Panc1 (cell line): ENCODE data around the gene MAGI1. TPM values are rescaled to one million over a fixed set of nuclear protein-coding genes. Genes with fewer than 3 reads are reported as not detected.

Experiments used
- ATAC-seq: fragments of 200-7000 bp; cut with Tn5 transposase; 2 replicates; pipeline ENCODE4 v1.9.1; 2020; ENCODE audit warnings: mild to moderate bottlenecking, moderate library complexity
- BruUV-seq: library from RNA; stranded (reverse); fragments of 400-500 nt; replicated peaks from 2 replicates; lab custom pipeline; 2021; lab: Mats Ljungman, UMichigan
- CTCF ChIA-PET: fragments of 300-600 bp; sonication (Branson Sonifier 250); formaldehyde crosslinking; loops from one replicate; lab custom pipeline; 2022; ENCODE audit warnings: antibody characterized with exemption; lab: Charles Lee
- POLR2A ChIA-PET: fragments of 300-600 bp; sonication (Branson Sonifier 250); formaldehyde crosslinking; loops from one replicate; lab custom pipeline; 2022; ENCODE audit warnings: antibody characterized with exemption; lab: Charles Lee
- DNase-seq: peaks from one replicate; pipeline ENCODE4 v3.0.0-alpha.2; 2010; ENCODE audit warnings: low read depth, low spot score
- H3K27ac ChIP-seq: 2 replicates; pipeline ENCODE4 v1.5.1; 2011; ENCODE audit warnings: mild to moderate bottlenecking, low read length, inconsistent platforms
- H3K27me3 ChIP-seq: fragments of 200-500 bp; sonication (Bioruptor generic); 2 replicates; pipeline ENCODE4 v1.6.0; 2014; ENCODE audit warnings: low read length, inconsistent platforms; ENCODE audit not compliant: control insufficient read depth, insufficient read depth
- H3K36me3 ChIP-seq: fragments of 200-500 bp; sonication (Bioruptor generic); 2 replicates; pipeline ENCODE4 v1.5.1; 2014; ENCODE audit warnings: inconsistent platforms, mild to moderate bottlenecking, low read length, moderate library complexity; ENCODE audit not compliant: control insufficient read depth, insufficient read depth
- H3K4me1 ChIP-seq: 2 replicates; pipeline ENCODE4 v1.5.1; 2011; ENCODE audit warnings: inconsistent platforms, mild to moderate bottlenecking, low read length, moderate library complexity; ENCODE audit not compliant: control insufficient read depth, insufficient read depth
- H3K4me3 ChIP-seq, 2 experiments: 2 replicates each; pipeline ENCODE4 v1.5.1; 2011 to 2012; ENCODE audit warnings: low read depth in 2 of 2, low read length in 2 of 2, mild to moderate bottlenecking in 2 of 2, inconsistent platforms in 1 of 2, moderate library complexity in 1 of 2
- H3K9me3 ChIP-seq: fragments of 200-500 bp; sonication (Bioruptor generic); 2 replicates; pipeline ENCODE4 v1.5.1; 2014; ENCODE audit warnings: low read depth, mild to moderate bottlenecking, inconsistent platforms, low read length, moderate library complexity; ENCODE audit not compliant: control insufficient read depth, insufficient read depth
- POLR2AphosphoS5 ChIP-seq: IDR thresholded peaks from 2 replicates; pipeline ENCODE4 v1.6.1; 2012; ENCODE audit warnings: mild to moderate bottlenecking, low read depth, low read length, moderate library complexity
- SIN3A ChIP-seq: IDR thresholded peaks from 2 replicates; pipeline ENCODE4 v1.6.1; 2012; ENCODE audit warnings: low read depth, mild to moderate bottlenecking, low read length, moderate library complexity, borderline replicate concordance; ENCODE audit not compliant: insufficient read depth
- TCF7L2 ChIP-seq: IDR thresholded peaks from 2 replicates; pipeline ENCODE4 v1.6.1; 2011; ENCODE audit warnings: mild to moderate bottlenecking, low read depth, low read length, inconsistent platforms
- in situ Hi-C: cut with HindIII; loops from 2 replicates; pipeline ENCODE4 v1.10.0; 2016; ENCODE audit warnings: low sequenced_read_pairs, low pct_unique_long_range_greater_than_20kb
- intact Hi-C: fragments of 100-400 bp; cut with micrococcal nuclease; formaldehyde crosslinking; loops from one replicate; pipeline ENCODE4 v1.10.0; 2022; ENCODE audit not compliant: unreplicated experiment
- total RNA-seq: library from RNA; stranded (reverse); gene quantifications from one replicate; pipeline ENCODE4 v1.2.1, GENCODE V29; 2021; ENCODE audit not compliant: unreplicated experiment
- TF ChIP-seq, protein P1 (sequence below), 2 experiments: IDR thresholded peaks; 2 replicates each; pipeline ENCODE4 v1.6.1; 2011 to 2012; ENCODE audit warnings: low read depth in 2 of 2, control low read depth in 1 of 2, low read length in 1 of 2, mild to moderate bottlenecking in 1 of 2, moderate library complexity in 1 of 2; ENCODE audit not compliant: insufficient read depth in 1 of 2
- TF ChIP-seq, protein P2 (sequence below): fragments of 450-650 bp; IDR thresholded peaks from 2 replicates; pipeline ENCODE4 v1.5.1; 2017; ENCODE audit warnings: mild to moderate bottlenecking

Gene MAGI1
- total RNA-seq, 1 experiment from 2014 or later = 9.5 TPM

DNA sequence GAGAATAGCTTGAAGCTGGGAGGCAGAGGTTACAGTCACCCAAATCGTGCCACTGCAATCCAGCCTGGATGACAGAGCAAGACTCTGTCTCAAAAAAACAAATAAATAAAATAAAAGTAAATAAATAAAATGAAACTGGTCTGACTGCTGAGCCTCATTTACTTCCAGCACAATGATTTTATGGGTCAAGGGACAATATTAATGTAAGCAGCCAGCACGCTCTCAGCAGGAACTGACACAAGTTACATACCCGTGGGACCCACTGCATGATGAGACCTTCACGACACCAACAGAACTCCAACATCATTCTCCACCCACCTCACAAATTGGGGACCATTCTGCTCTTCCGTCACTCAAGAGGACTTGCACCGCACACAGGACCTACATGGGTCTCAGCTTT, 230.3 kb downstream of the MAGI1 start:
- intact Hi-C loops = no loop called here
- no TSS peak for BruUV-seq

GRCh38 chr3:65807225-65807624, 231.5 kb downstream of the MAGI1 start:
- TF ChIP-seq, protein P1, sequence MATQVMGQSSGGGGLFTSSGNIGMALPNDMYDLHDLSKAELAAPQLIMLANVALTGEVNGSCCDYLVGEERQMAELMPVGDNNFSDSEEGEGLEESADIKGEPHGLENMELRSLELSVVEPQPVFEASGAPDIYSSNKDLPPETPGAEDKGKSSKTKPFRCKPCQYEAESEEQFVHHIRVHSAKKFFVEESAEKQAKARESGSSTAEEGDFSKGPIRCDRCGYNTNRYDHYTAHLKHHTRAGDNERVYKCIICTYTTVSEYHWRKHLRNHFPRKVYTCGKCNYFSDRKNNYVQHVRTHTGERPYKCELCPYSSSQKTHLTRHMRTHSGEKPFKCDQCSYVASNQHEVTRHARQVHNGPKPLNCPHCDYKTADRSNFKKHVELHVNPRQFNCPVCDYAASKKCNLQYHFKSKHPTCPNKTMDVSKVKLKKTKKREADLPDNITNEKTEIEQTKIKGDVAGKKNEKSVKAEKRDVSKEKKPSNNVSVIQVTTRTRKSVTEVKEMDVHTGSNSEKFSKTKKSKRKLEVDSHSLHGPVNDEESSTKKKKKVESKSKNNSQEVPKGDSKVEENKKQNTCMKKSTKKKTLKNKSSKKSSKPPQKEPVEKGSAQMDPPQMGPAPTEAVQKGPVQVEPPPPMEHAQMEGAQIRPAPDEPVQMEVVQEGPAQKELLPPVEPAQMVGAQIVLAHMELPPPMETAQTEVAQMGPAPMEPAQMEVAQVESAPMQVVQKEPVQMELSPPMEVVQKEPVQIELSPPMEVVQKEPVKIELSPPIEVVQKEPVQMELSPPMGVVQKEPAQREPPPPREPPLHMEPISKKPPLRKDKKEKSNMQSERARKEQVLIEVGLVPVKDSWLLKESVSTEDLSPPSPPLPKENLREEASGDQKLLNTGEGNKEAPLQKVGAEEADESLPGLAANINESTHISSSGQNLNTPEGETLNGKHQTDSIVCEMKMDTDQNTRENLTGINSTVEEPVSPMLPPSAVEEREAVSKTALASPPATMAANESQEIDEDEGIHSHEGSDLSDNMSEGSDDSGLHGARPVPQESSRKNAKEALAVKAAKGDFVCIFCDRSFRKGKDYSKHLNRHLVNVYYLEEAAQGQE (IDR thresholded peaks at IDR 0.05; ENCODE audit: insufficient read depth in 1 of 2, low read depth in 2 of 2, low read length in 1 of 2) = no peak
- no peak for TF ChIP-seq TCF7L2
- no peak for TF ChIP-seq POLR2AphosphoS5
- DNase-seq = no peak
- no peaks in the 10 kb centered on the region for H3K36me3 ChIP-seq

More for the DNA sequence above, 230.3 kb downstream of the MAGI1 start:
- DNase-seq (no peak), ATAC-seq (no peak)
- Histone ChIP-seq H3K27ac (no peak overlapping the region), H3K27me3 (no peaks in the 10 kb centered on the region), H3K4me3 (no peak overlapping the region), H3K4me1 (no peaks in the 10 kb centered on the region), H3K36me3 (no peaks in the 10 kb centered on the region), H3K9me3 (no peaks in the 10 kb centered on the region)
- POLR2A ChIA-PET = no interaction called here
- TF ChIP-seq, protein P1 (IDR thresholded peaks at IDR 0.05; ENCODE audit: insufficient read depth in 1 of 2, low read depth in 2 of 2, low read length in 1 of 2) = no peak
- TF ChIP-seq POLR2AphosphoS5 (no peak), TCF7L2 (no peak), SIN3A (no peak)
- TF ChIP-seq, protein P2, sequence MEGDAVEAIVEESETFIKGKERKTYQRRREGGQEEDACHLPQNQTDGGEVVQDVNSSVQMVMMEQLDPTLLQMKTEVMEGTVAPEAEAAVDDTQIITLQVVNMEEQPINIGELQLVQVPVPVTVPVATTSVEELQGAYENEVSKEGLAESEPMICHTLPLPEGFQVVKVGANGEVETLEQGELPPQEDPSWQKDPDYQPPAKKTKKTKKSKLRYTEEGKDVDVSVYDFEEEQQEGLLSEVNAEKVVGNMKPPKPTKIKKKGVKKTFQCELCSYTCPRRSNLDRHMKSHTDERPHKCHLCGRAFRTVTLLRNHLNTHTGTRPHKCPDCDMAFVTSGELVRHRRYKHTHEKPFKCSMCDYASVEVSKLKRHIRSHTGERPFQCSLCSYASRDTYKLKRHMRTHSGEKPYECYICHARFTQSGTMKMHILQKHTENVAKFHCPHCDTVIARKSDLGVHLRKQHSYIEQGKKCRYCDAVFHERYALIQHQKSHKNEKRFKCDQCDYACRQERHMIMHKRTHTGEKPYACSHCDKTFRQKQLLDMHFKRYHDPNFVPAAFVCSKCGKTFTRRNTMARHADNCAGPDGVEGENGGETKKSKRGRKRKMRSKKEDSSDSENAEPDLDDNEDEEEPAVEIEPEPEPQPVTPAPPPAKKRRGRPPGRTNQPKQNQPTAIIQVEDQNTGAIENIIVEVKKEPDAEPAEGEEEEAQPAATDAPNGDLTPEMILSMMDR = no peak
- in situ Hi-C loops = no loop called here
- CTCF ChIA-PET = no interaction called here

More at GRCh38 chr3:65807225-65807624, 231.5 kb downstream of the MAGI1 start:
- ChIA-PET CTCF (no interaction called here), POLR2A (no interaction called here)
- intact Hi-C loops = no loop called here
- no TSS peak for BruUV-seq
- Histone ChIP-seq H3K27me3 (no peaks in the 10 kb centered on the region), H3K4me3 (no peak overlapping the region), H3K9me3 (no peaks in the 10 kb centered on the region), H3K27ac (no peak overlapping the region), H3K4me1 (no peaks in the 10 kb centered on the region)
- in situ Hi-C loops = no loop called here
- ATAC-seq = no peak
